ENCODE results near the gene ZMIZ1.

Gene ZMIZ1

GRCh38 chr10:79165070-79165778, 96.5 kb downstream of the ZMIZ1 start:
- Histone ChIP-seq H3K9me3 (ENCODE audit: control insufficient read depth in 5 of 5, low read length in 5 of 5) (no peaks in the 10 kb centered on the region), H3K27me3 (ENCODE audit: control insufficient read depth in 5 of 5, insufficient read depth in 4 of 5, low read length in 5 of 5) (no peaks in the 10 kb centered on the region), H3K4me3 (ENCODE audit: low read depth in 1 of 5, low read length in 5 of 5) (no peak overlapping the region), H3K27ac (ENCODE audit: low read depth, low read length) (peak overlapping the region; percentile 41), H3K36me3 (ENCODE audit: control insufficient read depth in 5 of 5, insufficient read depth in 5 of 5, low read length in 5 of 5) (peaks cover 0 to 76% (median 60%) of the 10 kb centered on the region in 5 donors), H3K4me1 (ENCODE audit: control insufficient read depth in 5 of 5, insufficient read depth in 5 of 5, low read length in 5 of 5) (peaks cover 7 to 54% (median 49%) of the 10 kb centered on the region in 5 donors), H3K9ac (ENCODE audit: low read length in 5 of 5) (no peak overlapping the region)

GRCh38 chr10:79166312-79166721, 97.6 kb downstream of the ZMIZ1 start:
- Histone ChIP-seq H3K9ac (ENCODE audit: low read length in 5 of 5) (no peak overlapping the region), H3K36me3 (ENCODE audit: control insufficient read depth in 5 of 5, insufficient read depth in 5 of 5, low read length in 5 of 5) (peaks cover 0 to 86% (median 63%) of the 10 kb centered on the region in 5 donors), H3K27me3 (ENCODE audit: control insufficient read depth in 5 of 5, insufficient read depth in 4 of 5, low read length in 5 of 5) (no peaks in the 10 kb centered on the region), H3K4me3 (ENCODE audit: low read depth in 1 of 5, low read length in 5 of 5) (no peak overlapping the region), H3K4me1 (ENCODE audit: control insufficient read depth in 5 of 5, insufficient read depth in 5 of 5, low read length in 5 of 5) (peaks cover 3 to 43% (median 38%) of the 10 kb centered on the region in 5 donors), H3K27ac (ENCODE audit: low read depth, low read length) (no peak overlapping the region), H3K9me3 (ENCODE audit: control insufficient read depth in 5 of 5, low read length in 5 of 5) (no peaks in the 10 kb centered on the region)

GRCh38 chr10:79166741-79167140, 98.0 kb downstream of the ZMIZ1 start:
- Histone ChIP-seq H3K4me3 (ENCODE audit: low read depth in 1 of 5, low read length in 5 of 5) (no peak overlapping the region), H3K9me3 (ENCODE audit: control insufficient read depth in 5 of 5, low read length in 5 of 5) (no peaks in the 10 kb centered on the region), H3K36me3 (ENCODE audit: control insufficient read depth in 5 of 5, insufficient read depth in 5 of 5, low read length in 5 of 5) (peaks cover 0 to 89% (median 67%) of the 10 kb centered on the region in 5 donors), H3K4me1 (ENCODE audit: control insufficient read depth in 5 of 5, insufficient read depth in 5 of 5, low read length in 5 of 5) (peaks cover 3 to 39% (median 34%) of the 10 kb centered on the region in 5 donors), H3K9ac (ENCODE audit: low read length in 5 of 5) (no peak overlapping the region), H3K27ac (ENCODE audit: low read depth, low read length) (no peak overlapping the region), H3K27me3 (ENCODE audit: control insufficient read depth in 5 of 5, insufficient read depth in 4 of 5, low read length in 5 of 5) (no peaks in the 10 kb centered on the region)

GRCh38 chr10:79167537-79167936, 98.8 kb downstream of the ZMIZ1 start:
- Histone ChIP-seq H3K27ac (ENCODE audit: low read depth, low read length) (no peak overlapping the region), H3K36me3 (ENCODE audit: control insufficient read depth in 5 of 5, insufficient read depth in 5 of 5, low read length in 5 of 5) (peaks cover 0 to 86% (median 67%) of the 10 kb centered on the region in 5 donors), H3K4me1 (ENCODE audit: control insufficient read depth in 5 of 5, insufficient read depth in 5 of 5, low read length in 5 of 5) (peaks cover 3 to 31% (median 31%) of the 10 kb centered on the region in 5 donors), H3K9me3 (ENCODE audit: control insufficient read depth in 5 of 5, low read length in 5 of 5) (no peaks in the 10 kb centered on the region), H3K27me3 (ENCODE audit: control insufficient read depth in 5 of 5, insufficient read depth in 4 of 5, low read length in 5 of 5) (no peaks in the 10 kb centered on the region), H3K4me3 (ENCODE audit: low read depth in 1 of 5, low read length in 5 of 5) (no peak overlapping the region), H3K9ac (ENCODE audit: low read length in 5 of 5) (no peak overlapping the region)

- no peaks in the 10 kb centered on the region for H3K9me3 ChIP-seq (ENCODE audit: control insufficient read depth in 5 of 5, low read length in 5 of 5)
- no peak overlapping the region for H3K27ac ChIP-seq (ENCODE audit: low read depth, low read length)
- peaks cover 0 to 79% (median 63%) of the 10 kb centered on the region in 5 donors for H3K36me3 ChIP-seq (ENCODE audit: control insufficient read depth in 5 of 5, insufficient read depth in 5 of 5, low read length in 5 of 5)
Observed at GRCh38 chr10:79168210-79168609, 99.4 kb downstream of the ZMIZ1 start.

GRCh38 chr10:79170226-79170752, 101.5 kb downstream of the ZMIZ1 start:
- Histone ChIP-seq H3K36me3 (ENCODE audit: control insufficient read depth in 5 of 5, insufficient read depth in 5 of 5, low read length in 5 of 5) (peaks cover 0 to 83% (median 70%) of the 10 kb centered on the region in 5 donors), H3K9me3 (ENCODE audit: control insufficient read depth in 5 of 5, low read length in 5 of 5) (no peaks in the 10 kb centered on the region), H3K4me3 (ENCODE audit: low read depth in 1 of 5, low read length in 5 of 5) (no peak overlapping the region), H3K9ac (ENCODE audit: low read length in 5 of 5) (peak overlapping the region in 1 of 5 donors; percentile 27), H3K27me3 (ENCODE audit: control insufficient read depth in 5 of 5, insufficient read depth in 4 of 5, low read length in 5 of 5) (no peaks in the 10 kb centered on the region), H3K4me1 (ENCODE audit: control insufficient read depth in 5 of 5, insufficient read depth in 5 of 5, low read length in 5 of 5) (peaks cover under 1 to 24% (median 19%) of the 10 kb centered on the region in 5 donors), H3K27ac (ENCODE audit: low read depth, low read length) (no peak overlapping the region)

More at GRCh38 chr10:79168210-79168609, 99.4 kb downstream of the ZMIZ1 start:
- Histone ChIP-seq H3K9ac (ENCODE audit: low read length in 5 of 5) (no peak overlapping the region), H3K4me3 (ENCODE audit: low read depth in 1 of 5, low read length in 5 of 5) (no peak overlapping the region), H3K4me1 (ENCODE audit: control insufficient read depth in 5 of 5, insufficient read depth in 5 of 5, low read length in 5 of 5) (peaks cover 3 to 25% (median 24%) of the 10 kb centered on the region in 5 donors), H3K27me3 (ENCODE audit: control insufficient read depth in 5 of 5, insufficient read depth in 4 of 5, low read length in 5 of 5) (no peaks in the 10 kb centered on the region)

GRCh38 chr10:79170993-79171392, 102.2 kb downstream of the ZMIZ1 start:
- Histone ChIP-seq H3K27ac (ENCODE audit: low read depth, low read length) (no peak overlapping the region), H3K4me3 (ENCODE audit: low read depth in 1 of 5, low read length in 5 of 5) (no peak overlapping the region), H3K36me3 (ENCODE audit: control insufficient read depth in 5 of 5, insufficient read depth in 5 of 5, low read length in 5 of 5) (peaks cover 0 to 81% (median 70%) of the 10 kb centered on the region in 5 donors), H3K9ac (ENCODE audit: low read length in 5 of 5) (no peak overlapping the region), H3K4me1 (ENCODE audit: control insufficient read depth in 5 of 5, insufficient read depth in 5 of 5, low read length in 5 of 5) (peaks cover 3 to 24% (median 19%) of the 10 kb centered on the region in 5 donors), H3K9me3 (ENCODE audit: control insufficient read depth in 5 of 5, low read length in 5 of 5) (no peaks in the 10 kb centered on the region), H3K27me3 (ENCODE audit: control insufficient read depth in 5 of 5, insufficient read depth in 4 of 5, low read length in 5 of 5) (no peaks in the 10 kb centered on the region)

GRCh38 chr10:79171504-79171903, 102.7 kb downstream of the ZMIZ1 start:
- H3K4me1 ChIP-seq (ENCODE audit: control insufficient read depth in 5 of 5, insufficient read depth in 5 of 5, low read length in 5 of 5): peaks cover 6 to 28% (median 21%) of the 10 kb centered on the region in 5 donors
- H3K36me3 ChIP-seq (ENCODE audit: control insufficient read depth in 5 of 5, insufficient read depth in 5 of 5, low read length in 5 of 5): peaks cover 0 to 75% (median 67%) of the 10 kb centered on the region in 5 donors
- H3K9me3 ChIP-seq (ENCODE audit: control insufficient read depth in 5 of 5, low read length in 5 of 5): no peaks in the 10 kb centered on the region
- no peak overlapping the region for H3K9ac ChIP-seq (ENCODE audit: low read length in 5 of 5)
- no peak overlapping the region for H3K27ac ChIP-seq (ENCODE audit: low read depth, low read length)
- H3K4me3 ChIP-seq (ENCODE audit: low read depth in 1 of 5, low read length in 5 of 5): no peak overlapping the region
- no peaks in the 10 kb centered on the region for H3K27me3 ChIP-seq (ENCODE audit: control insufficient read depth in 5 of 5, insufficient read depth in 4 of 5, low read length in 5 of 5)

- peaks cover 6 to 41% (median 35%) of the 10 kb centered on the region in 5 donors for H3K4me1 ChIP-seq (ENCODE audit: control insufficient read depth in 5 of 5, insufficient read depth in 5 of 5, low read length in 5 of 5)
- H3K36me3 ChIP-seq (ENCODE audit: control insufficient read depth in 5 of 5, insufficient read depth in 5 of 5, low read length in 5 of 5): peaks cover 0 to 66% (median 53%) of the 10 kb centered on the region in 5 donors
Observed at GRCh38 chr10:79172881-79173280, 104.1 kb downstream of the ZMIZ1 start.

GRCh38 chr10:79173582-79174262, 105.0 kb downstream of the ZMIZ1 start:
- Histone ChIP-seq H3K9ac (ENCODE audit: low read length in 5 of 5) (peak overlapping the region in 1 of 5 donors; percentile 17), H3K9me3 (ENCODE audit: control insufficient read depth in 5 of 5, low read length in 5 of 5) (no peaks in the 10 kb centered on the region), H3K4me1 (ENCODE audit: control insufficient read depth in 5 of 5, insufficient read depth in 5 of 5, low read length in 5 of 5) (peaks cover 10 to 50% (median 43%) of the 10 kb centered on the region in 5 donors), H3K27me3 (ENCODE audit: control insufficient read depth in 5 of 5, insufficient read depth in 4 of 5, low read length in 5 of 5) (no peaks in the 10 kb centered on the region), H3K4me3 (ENCODE audit: low read depth in 1 of 5, low read length in 5 of 5) (no peak overlapping the region), H3K27ac (ENCODE audit: low read depth, low read length) (no peak overlapping the region), H3K36me3 (ENCODE audit: control insufficient read depth in 5 of 5, insufficient read depth in 5 of 5, low read length in 5 of 5) (peaks cover 0 to 57% (median 45%) of the 10 kb centered on the region in 5 donors)

More at GRCh38 chr10:79172881-79173280, 104.1 kb downstream of the ZMIZ1 start:
- Histone ChIP-seq H3K9me3 (ENCODE audit: control insufficient read depth in 5 of 5, low read length in 5 of 5) (no peaks in the 10 kb centered on the region), H3K27ac (ENCODE audit: low read depth, low read length) (no peak overlapping the region), H3K4me3 (ENCODE audit: low read depth in 1 of 5, low read length in 5 of 5) (no peak overlapping the region), H3K27me3 (ENCODE audit: control insufficient read depth in 5 of 5, insufficient read depth in 4 of 5, low read length in 5 of 5) (no peaks in the 10 kb centered on the region), H3K9ac (ENCODE audit: low read length in 5 of 5) (no peak overlapping the region)
